ENCODE data around the gene ALX3.

DNA sequence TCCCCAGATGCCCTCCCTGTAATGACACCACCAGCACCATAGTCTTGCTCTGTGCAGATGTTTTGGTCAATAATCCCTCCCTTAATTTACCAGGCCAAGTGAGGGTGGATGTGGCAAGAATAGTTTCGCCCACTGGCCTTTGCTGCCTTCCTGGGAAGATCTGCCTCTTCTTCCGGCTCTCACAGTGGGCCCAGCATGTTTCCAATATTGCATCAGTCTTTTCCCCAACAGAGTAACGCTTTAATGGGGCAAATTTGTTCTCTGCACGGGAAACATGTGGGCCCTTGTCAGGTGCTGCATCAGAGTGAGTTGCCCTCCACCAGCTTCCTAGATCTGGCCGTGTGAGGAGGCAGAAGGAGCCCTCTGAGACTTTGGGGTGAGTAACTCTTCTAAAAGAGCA lies 12.0 kb upstream of the ALX3 start:
- TF ChIP-seq, protein P1, sequence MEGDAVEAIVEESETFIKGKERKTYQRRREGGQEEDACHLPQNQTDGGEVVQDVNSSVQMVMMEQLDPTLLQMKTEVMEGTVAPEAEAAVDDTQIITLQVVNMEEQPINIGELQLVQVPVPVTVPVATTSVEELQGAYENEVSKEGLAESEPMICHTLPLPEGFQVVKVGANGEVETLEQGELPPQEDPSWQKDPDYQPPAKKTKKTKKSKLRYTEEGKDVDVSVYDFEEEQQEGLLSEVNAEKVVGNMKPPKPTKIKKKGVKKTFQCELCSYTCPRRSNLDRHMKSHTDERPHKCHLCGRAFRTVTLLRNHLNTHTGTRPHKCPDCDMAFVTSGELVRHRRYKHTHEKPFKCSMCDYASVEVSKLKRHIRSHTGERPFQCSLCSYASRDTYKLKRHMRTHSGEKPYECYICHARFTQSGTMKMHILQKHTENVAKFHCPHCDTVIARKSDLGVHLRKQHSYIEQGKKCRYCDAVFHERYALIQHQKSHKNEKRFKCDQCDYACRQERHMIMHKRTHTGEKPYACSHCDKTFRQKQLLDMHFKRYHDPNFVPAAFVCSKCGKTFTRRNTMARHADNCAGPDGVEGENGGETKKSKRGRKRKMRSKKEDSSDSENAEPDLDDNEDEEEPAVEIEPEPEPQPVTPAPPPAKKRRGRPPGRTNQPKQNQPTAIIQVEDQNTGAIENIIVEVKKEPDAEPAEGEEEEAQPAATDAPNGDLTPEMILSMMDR (conservative IDR thresholded peaks at IDR 0.05; ENCODE audit: low read length): no peak
- TF ChIP-seq EZH2phosphoT487 (IDR thresholded peaks at IDR 0.05; ENCODE audit: borderline replicate concordance, low read depth, low read length): no peak

All from OCI-LY7 (cell line).